GM18498 (cell line): ENCODE data around the gene NFASC.

Experiments
- ATAC-seq: cut with Tn5 transposase; IDR thresholded peaks from one replicate; pipeline ENCODE4 v1.9.1; 2021; ENCODE audit warnings: mild to moderate bottlenecking, moderate library complexity; ENCODE audit not compliant: unreplicated experiment

The NFASC gene

DNA sequence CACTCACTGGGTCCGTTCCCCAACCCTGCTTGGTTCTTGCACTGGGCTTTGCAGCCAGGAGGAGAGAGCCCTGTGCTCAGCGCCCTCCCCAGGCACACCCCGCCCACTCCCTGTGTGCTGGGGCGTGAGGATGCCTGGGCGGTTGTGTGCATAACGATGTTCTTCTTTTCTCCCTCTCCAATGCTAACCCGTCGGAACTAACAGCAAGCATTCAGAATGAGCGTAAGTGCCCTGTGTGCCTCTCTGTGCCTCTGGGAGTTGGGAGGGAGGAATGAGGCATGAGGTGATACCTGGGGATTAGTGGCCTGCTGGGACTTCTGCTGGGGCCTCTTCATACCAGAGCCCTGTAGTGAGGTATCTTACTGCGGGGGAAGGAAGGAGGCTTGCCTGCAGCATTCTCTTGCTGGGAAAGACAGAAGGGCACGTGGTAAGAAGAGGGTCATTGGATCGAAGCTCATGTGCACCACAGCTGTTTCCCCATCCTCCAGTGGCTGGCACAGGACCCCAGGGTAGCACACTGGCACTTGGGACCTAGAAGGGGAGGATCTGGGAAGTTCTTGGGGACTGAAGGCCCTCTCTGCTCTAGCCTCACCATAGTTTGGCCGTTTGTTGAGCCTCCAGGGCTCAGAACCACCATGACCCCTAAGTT is 79.8 kb downstream of the NFASC start:
- ATAC-seq, result no peak

DNA sequence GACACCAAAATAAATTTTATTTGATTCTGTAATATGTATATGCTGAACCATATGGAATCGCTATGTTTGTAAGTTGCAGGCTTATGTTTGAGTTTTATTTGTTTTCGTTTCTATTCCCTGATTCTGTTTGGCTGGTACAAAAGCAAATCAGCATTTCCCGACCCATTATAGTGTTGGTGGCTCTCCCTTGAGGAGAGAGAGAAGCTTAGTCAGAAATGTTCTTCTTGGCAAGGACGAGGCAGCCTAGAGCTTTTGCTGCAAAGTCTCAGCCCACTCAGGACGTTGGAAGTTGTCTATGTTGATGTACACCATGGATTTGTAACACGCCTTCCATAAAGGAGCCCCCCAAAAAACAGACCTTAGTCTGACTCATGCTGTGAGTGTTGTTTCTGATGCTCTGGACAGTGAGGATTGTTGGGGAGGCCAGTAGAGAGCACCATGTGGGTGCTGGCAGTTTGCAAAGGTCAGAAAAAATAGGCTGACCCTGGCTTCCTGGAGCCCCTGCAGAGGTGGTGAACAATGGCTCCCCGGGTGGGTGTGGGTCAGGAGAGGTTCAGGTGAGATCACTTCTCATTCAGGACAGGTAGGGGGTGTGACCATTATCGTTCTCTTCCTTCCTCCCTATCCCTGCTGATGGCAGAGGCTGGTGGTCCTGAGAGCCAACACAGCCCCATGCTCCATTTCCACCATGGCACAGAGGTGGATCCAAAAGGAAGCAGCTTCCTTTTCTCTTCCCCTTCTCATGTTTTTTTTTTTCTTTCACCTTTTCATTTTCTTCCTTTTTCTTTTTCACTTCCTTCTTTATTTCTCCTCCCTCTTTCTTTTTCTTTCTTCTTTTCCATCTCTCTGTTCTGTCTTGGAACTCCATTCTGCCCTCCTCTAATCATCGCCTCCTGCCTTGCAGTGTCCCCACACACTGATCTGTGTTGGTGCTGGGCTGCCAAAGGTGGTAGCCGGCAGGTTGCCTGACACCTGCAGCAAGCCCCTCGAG is 88.0 kb downstream of the NFASC start:
- no peak for ATAC-seq

DNA sequence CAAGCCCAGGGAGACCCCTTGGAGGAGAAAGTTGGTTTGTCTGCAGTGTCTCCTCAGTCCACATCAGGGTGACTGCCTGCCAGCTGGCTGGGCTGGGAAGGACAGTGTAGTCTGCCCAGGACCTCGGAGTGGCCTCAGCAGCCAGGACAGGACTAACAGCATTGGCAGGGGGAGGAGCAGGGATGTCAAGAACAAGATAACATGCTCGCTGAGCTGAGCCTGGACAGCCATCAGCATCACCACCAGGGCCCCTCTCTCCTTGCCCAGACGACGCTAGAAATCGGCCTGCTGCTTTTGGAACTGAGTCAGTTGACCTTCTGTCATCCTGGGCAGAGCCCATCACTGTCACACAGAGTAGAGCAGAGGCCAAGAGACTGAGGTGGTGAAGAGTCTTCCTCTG is 88.7 kb downstream of the NFASC start:
- no peak for ATAC-seq

DNA sequence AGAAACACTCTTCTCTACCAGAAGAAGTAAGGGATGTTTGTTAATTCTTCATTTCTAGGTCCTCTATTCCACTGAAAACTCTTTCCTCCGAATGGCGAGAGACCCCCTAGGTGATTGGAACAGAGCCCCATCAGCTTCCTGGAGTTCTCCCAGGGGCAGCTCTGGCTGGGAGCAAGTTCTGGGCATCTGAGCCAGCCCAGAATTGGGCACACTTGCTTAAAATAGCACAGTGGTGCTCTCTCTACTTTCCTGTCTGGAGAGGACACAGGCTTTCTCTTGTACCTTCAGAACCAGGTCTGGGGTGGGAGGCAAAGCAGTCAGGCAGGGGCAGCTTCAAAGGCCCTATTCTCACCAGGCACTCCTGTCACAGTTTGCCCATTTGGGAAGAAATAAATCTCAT is 89.2 kb downstream of the NFASC start:
- no peak for ATAC-seq

DNA sequence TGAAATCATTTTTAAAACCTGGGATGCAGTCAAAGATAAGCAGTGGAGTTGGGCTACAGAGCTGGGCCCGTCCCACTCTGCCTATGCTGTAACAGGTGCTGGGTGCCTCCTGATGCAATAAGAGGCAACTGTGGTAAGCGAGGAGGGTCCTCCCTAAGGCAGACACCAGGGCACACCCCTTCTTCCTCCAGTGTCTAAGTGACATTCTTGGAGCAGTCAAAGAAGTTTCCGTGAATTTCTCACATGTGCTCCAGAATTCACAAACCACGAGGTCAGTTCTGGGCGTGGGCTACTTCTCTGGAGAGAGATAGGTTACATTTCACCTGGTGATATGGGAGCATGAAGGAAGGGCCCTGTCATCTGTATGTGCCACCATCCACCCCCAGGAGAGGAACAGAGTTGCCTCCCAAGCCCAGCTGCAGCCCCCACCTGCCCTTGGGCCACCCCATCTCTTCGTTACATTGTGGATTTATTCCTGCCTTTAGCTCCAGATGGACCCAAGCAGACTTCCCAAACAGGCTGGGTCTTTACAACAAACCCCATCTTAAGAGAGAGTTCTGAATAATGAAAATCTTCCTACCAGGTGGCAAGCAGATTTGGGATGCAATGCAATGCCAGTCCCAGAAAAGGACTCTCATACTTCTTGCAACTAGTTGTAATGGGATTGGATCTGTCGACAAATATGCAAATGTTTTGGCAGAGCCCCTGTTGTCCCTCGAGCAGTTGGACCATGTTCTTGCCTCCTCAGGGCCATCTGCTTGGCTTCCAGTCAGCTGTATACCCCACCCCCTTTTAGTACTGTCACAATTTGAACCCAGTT is 89.9 kb downstream of the NFASC start:
- ATAC-seq, result no peak

GRCh38 chr1:204961765-204962419 is 91.2 kb downstream of the NFASC start:
- ATAC-seq, result no peak

- no peak for ATAC-seq
Observed at GRCh38 chr1:204962742-204963632, 92.3 kb downstream of the NFASC start.

- no peak for ATAC-seq
Observed at GRCh38 chr1:204967451-204967850, 96.8 kb downstream of the NFASC start.

DNA sequence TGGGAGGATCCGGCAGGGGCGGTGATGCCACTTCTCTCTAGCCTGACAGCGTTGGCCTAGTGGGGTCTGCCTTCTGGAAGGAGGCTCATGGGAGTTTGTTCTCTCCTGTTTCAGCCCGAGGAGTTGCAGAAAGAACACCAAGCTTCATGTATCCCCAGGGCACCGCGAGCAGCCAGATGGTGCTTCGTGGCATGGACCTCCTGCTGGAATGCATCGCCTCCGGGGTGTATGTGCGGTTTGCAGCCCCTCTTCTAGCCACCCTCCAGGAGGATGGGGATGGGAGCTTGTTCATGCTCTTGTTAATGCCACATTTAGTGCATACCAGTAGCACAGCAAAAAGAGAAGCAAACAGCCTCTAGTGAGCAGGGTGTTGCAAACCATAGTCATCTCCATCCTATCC is 97.5 kb downstream of the NFASC start:
- ATAC-seq, result no peak

- ATAC-seq, result no peak
Observed at GRCh38 chr1:204968951-204969350, 98.3 kb downstream of the NFASC start.

- ATAC-seq, result no peak
Observed at GRCh38 chr1:204970937-204971336, 100.3 kb downstream of the NFASC start.

DNA sequence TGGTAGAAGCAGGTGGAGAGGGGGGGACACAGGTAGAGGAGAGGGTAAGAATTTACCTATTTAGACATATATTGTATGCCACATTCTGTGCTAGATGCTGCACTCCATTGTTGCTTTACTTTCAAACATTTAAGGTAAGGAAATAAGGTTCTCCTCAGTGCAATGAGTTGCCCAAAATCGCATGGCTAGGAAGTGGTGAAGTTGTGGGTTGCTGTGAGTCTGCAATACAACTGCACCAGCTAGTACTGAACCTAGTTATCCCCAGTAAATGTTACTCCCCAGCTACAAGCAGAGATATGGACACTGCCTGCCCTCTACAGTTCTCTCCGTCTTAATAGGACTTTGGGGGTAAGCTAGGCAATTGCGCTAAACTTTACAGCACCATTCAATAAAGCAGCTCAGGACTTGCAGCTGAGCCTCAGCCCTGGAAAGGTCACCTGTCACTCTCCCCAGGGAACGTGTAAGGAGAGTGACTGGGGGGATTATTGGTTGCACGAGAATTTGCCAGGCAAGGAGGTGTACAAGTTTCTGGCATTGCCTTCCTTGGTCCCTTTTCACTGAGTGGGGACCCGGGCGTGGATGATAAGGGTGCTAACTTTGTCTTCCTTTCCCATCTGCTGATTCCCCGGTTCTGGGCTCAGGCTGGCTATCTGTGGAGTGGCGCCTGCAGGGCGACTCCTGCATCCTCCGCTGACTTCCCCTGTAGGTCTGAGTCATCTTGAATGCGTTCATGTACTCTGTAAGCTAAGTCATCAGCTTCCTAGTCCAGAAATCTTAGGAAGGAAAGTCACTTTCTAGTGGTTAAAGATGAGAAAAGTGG is 101.1 kb downstream of the NFASC start:
- no peak for ATAC-seq

GRCh38 chr1:204972426-204972825 is 101.8 kb downstream of the NFASC start:
- no peak for ATAC-seq

DNA sequence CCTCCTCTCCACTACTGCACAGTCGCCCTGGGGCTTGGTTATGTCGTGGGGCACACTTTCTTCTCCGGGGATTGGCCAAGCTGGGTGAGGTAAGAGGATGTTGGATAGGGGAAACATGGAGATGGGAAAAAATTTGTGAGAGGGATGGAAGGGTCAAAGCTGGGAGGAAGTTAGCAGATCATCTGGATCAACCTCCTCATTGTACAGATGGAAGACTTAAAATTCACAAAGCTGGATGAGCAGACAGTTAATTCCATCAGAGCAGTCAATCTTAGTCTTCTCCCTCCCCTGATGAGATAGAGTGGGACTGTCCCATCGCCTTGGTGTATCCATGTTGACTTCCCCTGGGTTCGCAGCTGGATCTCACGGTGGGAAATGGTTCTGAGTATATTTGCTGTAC is 102.8 kb downstream of the NFASC start:
- no peak for ATAC-seq

- ATAC-seq, result no peak
Observed at GRCh38 chr1:204974327-204974726, 103.7 kb downstream of the NFASC start.

DNA sequence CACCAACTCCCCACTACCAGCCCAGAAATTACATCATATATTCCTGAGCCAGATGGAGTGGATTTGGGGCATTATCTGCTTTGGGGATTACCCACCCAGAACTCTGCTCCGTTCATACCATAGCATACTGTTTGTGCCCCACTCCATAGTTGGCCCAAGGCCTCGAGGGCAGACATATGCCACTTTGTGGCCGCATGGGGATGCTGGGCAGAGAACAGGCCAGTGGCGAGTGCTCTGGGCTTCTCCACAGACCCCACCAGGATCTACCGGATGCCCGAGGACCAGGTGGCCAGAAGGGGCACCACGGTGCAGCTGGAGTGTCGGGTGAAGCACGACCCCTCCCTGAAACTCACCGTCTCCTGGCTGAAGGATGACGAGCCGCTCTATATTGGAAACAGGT is 104.4 kb downstream of the NFASC start:
- no peak for ATAC-seq

DNA sequence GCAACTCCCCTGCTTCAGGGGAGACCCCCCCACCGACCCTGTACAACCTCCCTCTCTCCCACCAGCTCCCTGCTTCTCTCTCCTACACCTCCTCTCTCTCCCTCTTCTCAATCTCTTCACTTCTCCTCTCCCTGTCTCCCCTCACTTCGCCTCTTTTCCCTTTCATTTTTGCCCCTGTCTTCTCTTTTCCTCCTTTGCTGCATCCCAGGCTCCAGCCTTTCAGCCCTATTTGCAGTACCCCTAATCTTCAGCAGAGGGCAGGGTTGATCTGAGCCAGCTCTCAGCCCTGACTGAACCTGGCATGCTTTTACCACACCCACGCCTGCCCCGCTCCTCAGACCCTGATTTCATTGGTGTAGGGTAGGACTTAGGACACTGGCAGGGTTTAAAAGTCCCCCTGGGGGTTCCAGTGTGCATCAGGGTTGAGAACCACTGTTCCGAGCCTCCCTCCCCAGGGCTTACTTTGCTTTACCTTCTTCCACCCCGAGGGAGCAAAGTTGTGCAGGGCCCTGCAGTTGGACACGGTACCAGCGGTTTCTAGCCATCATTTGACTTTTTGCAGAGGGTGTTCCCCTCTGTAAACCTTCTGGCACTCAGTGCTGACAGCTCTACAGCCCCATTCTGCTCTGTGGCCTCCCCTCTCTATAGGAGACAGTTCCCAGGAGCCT is 105.0 kb downstream of the NFASC start:
- peak; percentile 52 for ATAC-seq

GRCh38 chr1:204976646-204977045 is 106.0 kb downstream of the NFASC start:
- no peak for ATAC-seq
